ENCODE measurements around the gene PDLIM1.

GRCh38 chr10:95329296-95329695 is 38.5 kb upstream of the PDLIM1 start:
- TF ChIP-seq CTCF (IDR thresholded peaks at IDR 0.05 in 8 of 11, conservative IDR thresholded peaks at IDR 0.05 in 3 of 11) (no peak), POLR2A (IDR thresholded peaks at IDR 0.05) (no peak), POLR2AphosphoS5 (IDR thresholded peaks at IDR 0.05) (no peak)
